NB4 (cell line): ENCODE results near the gene NXN.

Source experiments
- DNase-seq: peaks from one replicate; pipeline ENCODE4 v3.0.0; 2010; ENCODE audit warnings: low read depth
- H3K4me3 ChIP-seq: one replicate; pipeline ENCODE4 v1.5.1; 2011; ENCODE audit warnings: mild to moderate bottlenecking, low read depth, low read length, moderate library complexity
- CTCF ChIP-seq: IDR thresholded peaks from one replicate; pipeline ENCODE4 v1.5.1; 2012; ENCODE audit warnings: low read depth, low read length
- MAX ChIP-seq: IDR thresholded peaks from 2 replicates; pipeline ENCODE4 v1.6.1; 2011; ENCODE audit warnings: low read depth, low read length
- MYC ChIP-seq: IDR thresholded peaks from 2 replicates; pipeline ENCODE4 v1.6.1; 2011; ENCODE audit warnings: low read depth, low read length
- POLR2A ChIP-seq: IDR thresholded peaks from 2 replicates; pipeline ENCODE4 v1.6.1; 2011; ENCODE audit warnings: mild to moderate bottlenecking; ENCODE audit not compliant: insufficient read length; ENCODE audit errors: extremely low read depth

NXN gene

GRCh38 chr17:1009229-1010085, 29.9 kb upstream of the NXN start:
- no peak overlapping the region for H3K4me3 ChIP-seq
- no peak for DNase-seq
- TF ChIP-seq MAX (no peak), CTCF (no peak), MYC (no peak), POLR2A (no peak)

GRCh38 chr17:1008008-1008761, 28.6 kb upstream of the NXN start:
- no peak overlapping the region for H3K4me3 ChIP-seq
- DNase-seq = no peak
- TF ChIP-seq MAX = no peak
- no peak for TF ChIP-seq MYC

- DNase-seq = no peak
Observed at GRCh38 chr17:1007310-1008007, 27.9 kb upstream of the NXN start.

GRCh38 chr17:1006054-1006453, 26.5 kb upstream of the NXN start:
- no peak for TF ChIP-seq CTCF
- no peak for TF ChIP-seq MAX
- no peak for TF ChIP-seq MYC
- no peak for DNase-seq
- no peak overlapping the region for H3K4me3 ChIP-seq

More at GRCh38 chr17:1007310-1008007, 27.9 kb upstream of the NXN start:
- no peak for TF ChIP-seq MYC
- TF ChIP-seq CTCF = no peak
- TF ChIP-seq MAX = no peak
- TF ChIP-seq POLR2A = no peak
- H3K4me3 ChIP-seq = no peak overlapping the region

GRCh38 chr17:1005361-1005946, 25.9 kb upstream of the NXN start:
- H3K4me3 ChIP-seq = no peak overlapping the region
- no peak for DNase-seq
- no peak for TF ChIP-seq POLR2A
- no peak for TF ChIP-seq MYC
- TF ChIP-seq MAX = no peak
- TF ChIP-seq CTCF = no peak
